Panc1 (cell line): Measurements from ENCODE around the gene MRPL46. TPM values are rescaled to one million over a fixed set of nuclear protein-coding genes. Genes with fewer than 3 reads are reported as not detected.

ENCODE experiments used
- ATAC-seq: fragments of 200-7000 bp; cut with Tn5 transposase; 2 replicates; pipeline ENCODE4 v1.9.1; 2020; ENCODE audit warnings: mild to moderate bottlenecking, moderate library complexity
- BruUV-seq: library from RNA; stranded (reverse); fragments of 400-500 nt; replicated peaks from 2 replicates; lab custom pipeline; 2021; lab: Mats Ljungman, UMichigan
- CTCF ChIA-PET: fragments of 300-600 bp; sonication (Branson Sonifier 250); formaldehyde crosslinking; loops from one replicate; lab custom pipeline; 2022; ENCODE audit warnings: antibody characterized with exemption; lab: Charles Lee
- POLR2A ChIA-PET: fragments of 300-600 bp; sonication (Branson Sonifier 250); formaldehyde crosslinking; loops from one replicate; lab custom pipeline; 2022; ENCODE audit warnings: antibody characterized with exemption; lab: Charles Lee
- DNase-seq: peaks from one replicate; pipeline ENCODE4 v3.0.0-alpha.2; 2010; ENCODE audit warnings: low read depth, low spot score
- H3K27ac ChIP-seq: 2 replicates; pipeline ENCODE4 v1.5.1; 2011; ENCODE audit warnings: mild to moderate bottlenecking, low read length, inconsistent platforms
- H3K27me3 ChIP-seq: fragments of 200-500 bp; sonication (Bioruptor generic); 2 replicates; pipeline ENCODE4 v1.6.0; 2014; ENCODE audit warnings: low read length, inconsistent platforms; ENCODE audit not compliant: control insufficient read depth, insufficient read depth
- H3K36me3 ChIP-seq: fragments of 200-500 bp; sonication (Bioruptor generic); 2 replicates; pipeline ENCODE4 v1.5.1; 2014; ENCODE audit warnings: inconsistent platforms, mild to moderate bottlenecking, low read length, moderate library complexity; ENCODE audit not compliant: control insufficient read depth, insufficient read depth
- H3K4me1 ChIP-seq: 2 replicates; pipeline ENCODE4 v1.5.1; 2011; ENCODE audit warnings: inconsistent platforms, mild to moderate bottlenecking, low read length, moderate library complexity; ENCODE audit not compliant: control insufficient read depth, insufficient read depth
- H3K4me3 ChIP-seq, 2 experiments: 2 replicates each; pipeline ENCODE4 v1.5.1; 2011 to 2012; ENCODE audit warnings: low read depth in 2 of 2, low read length in 2 of 2, mild to moderate bottlenecking in 2 of 2, inconsistent platforms in 1 of 2, moderate library complexity in 1 of 2
- H3K9me3 ChIP-seq: fragments of 200-500 bp; sonication (Bioruptor generic); 2 replicates; pipeline ENCODE4 v1.5.1; 2014; ENCODE audit warnings: low read depth, mild to moderate bottlenecking, inconsistent platforms, low read length, moderate library complexity; ENCODE audit not compliant: control insufficient read depth, insufficient read depth
- POLR2AphosphoS5 ChIP-seq: IDR thresholded peaks from 2 replicates; pipeline ENCODE4 v1.6.1; 2012; ENCODE audit warnings: mild to moderate bottlenecking, low read depth, low read length, moderate library complexity
- SIN3A ChIP-seq: IDR thresholded peaks from 2 replicates; pipeline ENCODE4 v1.6.1; 2012; ENCODE audit warnings: low read depth, mild to moderate bottlenecking, low read length, moderate library complexity, borderline replicate concordance; ENCODE audit not compliant: insufficient read depth
- TCF7L2 ChIP-seq: IDR thresholded peaks from 2 replicates; pipeline ENCODE4 v1.6.1; 2011; ENCODE audit warnings: mild to moderate bottlenecking, low read depth, low read length, inconsistent platforms
- in situ Hi-C: cut with HindIII; loops from 2 replicates; pipeline ENCODE4 v1.10.0; 2016; ENCODE audit warnings: low sequenced_read_pairs, low pct_unique_long_range_greater_than_20kb
- intact Hi-C: fragments of 100-400 bp; cut with micrococcal nuclease; formaldehyde crosslinking; loops from one replicate; pipeline ENCODE4 v1.10.0; 2022; ENCODE audit not compliant: unreplicated experiment
- total RNA-seq: library from RNA; stranded (reverse); gene quantifications from one replicate; pipeline ENCODE4 v1.2.1, GENCODE V29; 2021; ENCODE audit not compliant: unreplicated experiment
- TF ChIP-seq, protein P1 (sequence below), 2 experiments: IDR thresholded peaks; 2 replicates each; pipeline ENCODE4 v1.6.1; 2011 to 2012; ENCODE audit warnings: low read depth in 2 of 2, control low read depth in 1 of 2, low read length in 1 of 2, mild to moderate bottlenecking in 1 of 2, moderate library complexity in 1 of 2; ENCODE audit not compliant: insufficient read depth in 1 of 2
- TF ChIP-seq, protein P2 (sequence below): fragments of 450-650 bp; IDR thresholded peaks from 2 replicates; pipeline ENCODE4 v1.5.1; 2017; ENCODE audit warnings: mild to moderate bottlenecking

The MRPL46 gene
- total RNA-seq, 1 experiment from 2014 or later, result 31.3 TPM

DNA sequence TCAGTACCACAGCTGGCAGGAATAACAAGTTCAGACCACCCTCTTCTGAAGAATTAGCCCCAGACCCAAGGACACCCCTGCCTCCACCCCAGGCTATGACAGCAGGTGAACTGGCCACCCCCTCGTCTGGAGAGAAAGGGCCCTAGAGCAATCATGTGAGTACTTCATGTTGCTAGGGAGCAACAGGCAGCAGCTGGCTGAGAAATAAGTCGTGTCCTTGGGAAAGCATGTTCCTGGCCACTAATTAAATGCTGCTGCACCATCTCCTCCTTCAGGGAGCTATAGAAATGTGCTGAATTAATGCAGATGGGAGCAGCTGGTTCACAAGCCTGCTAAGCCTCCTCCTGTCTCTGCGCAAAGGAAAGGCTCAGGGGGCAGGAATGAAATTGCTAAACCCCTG, 31.8 kb upstream of the MRPL46 start:
- TF ChIP-seq TCF7L2, result no peak
- TF ChIP-seq POLR2AphosphoS5, result no peak
- H3K9me3 ChIP-seq, result no peaks in the 10 kb centered on the region
- intact Hi-C loops, result no loop called here
- H3K27me3 ChIP-seq, result no peaks in the 10 kb centered on the region
- ChIA-PET POLR2A (no interaction called here), CTCF (no interaction called here)
- no peaks in the 10 kb centered on the region for H3K4me1 ChIP-seq
- no peaks in the 10 kb centered on the region for H3K36me3 ChIP-seq
- DNase-seq (no peak), ATAC-seq (no peak)
- no peak overlapping the region for H3K27ac ChIP-seq
- BruUV-seq, result no TSS peak
- in situ Hi-C loops, result no loop called here
- no peak overlapping the region for H3K4me3 ChIP-seq

DNA sequence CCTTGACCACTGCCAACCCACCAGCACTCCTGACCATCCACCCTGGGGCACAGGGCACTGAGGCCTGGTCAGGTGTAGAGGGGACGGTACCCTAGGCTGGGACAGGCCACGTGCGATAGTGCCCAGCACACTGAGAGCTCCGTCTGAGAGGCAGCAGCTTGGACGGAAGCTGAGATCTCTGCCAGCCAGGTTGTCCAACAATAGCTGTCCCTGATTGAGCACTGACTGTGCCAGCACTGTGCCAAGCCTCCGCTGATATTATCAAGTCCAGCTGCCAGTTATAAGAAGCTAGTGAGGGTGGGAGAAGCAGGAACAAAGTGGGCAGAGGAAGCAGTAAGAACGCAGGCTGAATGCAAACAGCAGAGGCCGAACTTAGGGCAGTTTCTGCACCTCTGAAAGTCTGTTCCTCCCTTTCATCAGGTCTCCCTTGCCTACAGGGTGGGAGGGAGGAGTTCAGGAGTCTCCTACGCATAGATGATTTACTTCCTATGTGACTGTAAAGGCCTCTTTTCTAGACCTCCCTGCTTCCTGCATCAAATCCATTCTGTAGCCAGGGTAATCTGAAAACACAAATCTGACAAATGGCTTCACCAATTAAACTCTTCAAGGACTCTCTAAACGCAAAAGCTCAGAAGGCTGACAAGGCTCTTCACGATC, 30.0 kb upstream of the MRPL46 start:
- in situ Hi-C loops (no loop called here), intact Hi-C loops (no loop called here)
- Histone ChIP-seq H3K4me1 (no peaks in the 10 kb centered on the region), H3K4me3 (no peak overlapping the region), H3K9me3 (no peaks in the 10 kb centered on the region), H3K27ac (no peak overlapping the region), H3K36me3 (no peaks in the 10 kb centered on the region), H3K27me3 (no peaks in the 10 kb centered on the region)
- no peak for ATAC-seq
- CTCF ChIA-PET, result no interaction called here
- TF ChIP-seq, protein P1, sequence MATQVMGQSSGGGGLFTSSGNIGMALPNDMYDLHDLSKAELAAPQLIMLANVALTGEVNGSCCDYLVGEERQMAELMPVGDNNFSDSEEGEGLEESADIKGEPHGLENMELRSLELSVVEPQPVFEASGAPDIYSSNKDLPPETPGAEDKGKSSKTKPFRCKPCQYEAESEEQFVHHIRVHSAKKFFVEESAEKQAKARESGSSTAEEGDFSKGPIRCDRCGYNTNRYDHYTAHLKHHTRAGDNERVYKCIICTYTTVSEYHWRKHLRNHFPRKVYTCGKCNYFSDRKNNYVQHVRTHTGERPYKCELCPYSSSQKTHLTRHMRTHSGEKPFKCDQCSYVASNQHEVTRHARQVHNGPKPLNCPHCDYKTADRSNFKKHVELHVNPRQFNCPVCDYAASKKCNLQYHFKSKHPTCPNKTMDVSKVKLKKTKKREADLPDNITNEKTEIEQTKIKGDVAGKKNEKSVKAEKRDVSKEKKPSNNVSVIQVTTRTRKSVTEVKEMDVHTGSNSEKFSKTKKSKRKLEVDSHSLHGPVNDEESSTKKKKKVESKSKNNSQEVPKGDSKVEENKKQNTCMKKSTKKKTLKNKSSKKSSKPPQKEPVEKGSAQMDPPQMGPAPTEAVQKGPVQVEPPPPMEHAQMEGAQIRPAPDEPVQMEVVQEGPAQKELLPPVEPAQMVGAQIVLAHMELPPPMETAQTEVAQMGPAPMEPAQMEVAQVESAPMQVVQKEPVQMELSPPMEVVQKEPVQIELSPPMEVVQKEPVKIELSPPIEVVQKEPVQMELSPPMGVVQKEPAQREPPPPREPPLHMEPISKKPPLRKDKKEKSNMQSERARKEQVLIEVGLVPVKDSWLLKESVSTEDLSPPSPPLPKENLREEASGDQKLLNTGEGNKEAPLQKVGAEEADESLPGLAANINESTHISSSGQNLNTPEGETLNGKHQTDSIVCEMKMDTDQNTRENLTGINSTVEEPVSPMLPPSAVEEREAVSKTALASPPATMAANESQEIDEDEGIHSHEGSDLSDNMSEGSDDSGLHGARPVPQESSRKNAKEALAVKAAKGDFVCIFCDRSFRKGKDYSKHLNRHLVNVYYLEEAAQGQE (IDR thresholded peaks at IDR 0.05; ENCODE audit: insufficient read depth in 1 of 2, low read depth in 2 of 2, low read length in 1 of 2), result no peak
- no peak for TF ChIP-seq TCF7L2
- TF ChIP-seq SIN3A, result no peak
- no peak for TF ChIP-seq POLR2AphosphoS5
- TF ChIP-seq, protein P2, sequence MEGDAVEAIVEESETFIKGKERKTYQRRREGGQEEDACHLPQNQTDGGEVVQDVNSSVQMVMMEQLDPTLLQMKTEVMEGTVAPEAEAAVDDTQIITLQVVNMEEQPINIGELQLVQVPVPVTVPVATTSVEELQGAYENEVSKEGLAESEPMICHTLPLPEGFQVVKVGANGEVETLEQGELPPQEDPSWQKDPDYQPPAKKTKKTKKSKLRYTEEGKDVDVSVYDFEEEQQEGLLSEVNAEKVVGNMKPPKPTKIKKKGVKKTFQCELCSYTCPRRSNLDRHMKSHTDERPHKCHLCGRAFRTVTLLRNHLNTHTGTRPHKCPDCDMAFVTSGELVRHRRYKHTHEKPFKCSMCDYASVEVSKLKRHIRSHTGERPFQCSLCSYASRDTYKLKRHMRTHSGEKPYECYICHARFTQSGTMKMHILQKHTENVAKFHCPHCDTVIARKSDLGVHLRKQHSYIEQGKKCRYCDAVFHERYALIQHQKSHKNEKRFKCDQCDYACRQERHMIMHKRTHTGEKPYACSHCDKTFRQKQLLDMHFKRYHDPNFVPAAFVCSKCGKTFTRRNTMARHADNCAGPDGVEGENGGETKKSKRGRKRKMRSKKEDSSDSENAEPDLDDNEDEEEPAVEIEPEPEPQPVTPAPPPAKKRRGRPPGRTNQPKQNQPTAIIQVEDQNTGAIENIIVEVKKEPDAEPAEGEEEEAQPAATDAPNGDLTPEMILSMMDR, result no peak
- no TSS peak for BruUV-seq
- POLR2A ChIA-PET, result no interaction called here
- DNase-seq, result no peak

DNA sequence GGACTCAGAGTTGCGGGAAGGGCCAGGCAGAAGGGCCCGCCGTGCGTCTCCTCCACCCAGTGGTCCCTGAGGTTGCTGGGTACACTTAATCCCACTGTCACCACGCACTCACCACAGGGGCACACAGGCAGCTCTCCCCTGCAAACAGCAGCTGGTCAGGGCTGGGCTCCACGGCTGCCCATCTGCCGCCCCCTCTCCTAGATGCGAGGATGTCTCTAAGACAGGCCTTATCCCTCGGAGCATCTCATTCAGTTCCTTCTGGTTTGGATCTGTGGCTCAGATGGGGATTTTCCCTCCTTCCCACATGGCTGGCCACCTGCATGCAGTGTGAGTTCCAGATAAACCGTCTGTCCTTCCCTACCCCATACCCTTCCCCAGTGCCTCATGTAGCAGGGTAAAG, 26.7 kb upstream of the MRPL46 start:
- DNase-seq (no peak), ATAC-seq (no peak)
- Histone ChIP-seq H3K4me1 (no peaks in the 10 kb centered on the region), H3K36me3 (no peaks in the 10 kb centered on the region), H3K27ac (no peak overlapping the region), H3K27me3 (no peaks in the 10 kb centered on the region), H3K4me3 (no peak overlapping the region), H3K9me3 (no peaks in the 10 kb centered on the region)
- intact Hi-C loops (loop anchor here (5.0 kb wide), 1 partner anchor 118 kb away; no protein-coding TSS in a partner anchor), in situ Hi-C loops (no loop called here)
- TF ChIP-seq, protein P2, result no peak
- TF ChIP-seq POLR2AphosphoS5, result no peak
- ChIA-PET POLR2A (interaction anchor here (0.6 kb wide), 1 partner anchor 147 kb away, joined by 6 read pairs; no protein-coding TSS in a partner anchor), CTCF (no interaction called here)
- BruUV-seq, result no TSS peak
